Panc1 (cell line): ENCODE measurements around the gene PLEKHG4B. TPM values are rescaled to one million over a fixed set of nuclear protein-coding genes. Genes with fewer than 3 reads are reported as not detected.
"Not testable (repeated sequence)": the region's sequence is repeated elsewhere in the genome, so short reads cannot be mapped to it uniquely, and the experiment has no call there.

ENCODE experiments used
- ATAC-seq: fragments of 200-7000 bp; cut with Tn5 transposase; 2 replicates; pipeline ENCODE4 v1.9.1; 2020; ENCODE audit warnings: mild to moderate bottlenecking, moderate library complexity
- BruUV-seq: library from RNA; stranded (reverse); fragments of 400-500 nt; replicated peaks from 2 replicates; lab custom pipeline; 2021; lab: Mats Ljungman, UMichigan
- CTCF ChIA-PET: fragments of 300-600 bp; sonication (Branson Sonifier 250); formaldehyde crosslinking; loops from one replicate; lab custom pipeline; 2022; ENCODE audit warnings: antibody characterized with exemption; lab: Charles Lee
- POLR2A ChIA-PET: fragments of 300-600 bp; sonication (Branson Sonifier 250); formaldehyde crosslinking; loops from one replicate; lab custom pipeline; 2022; ENCODE audit warnings: antibody characterized with exemption; lab: Charles Lee
- DNase-seq: peaks from one replicate; pipeline ENCODE4 v3.0.0-alpha.2; 2010; ENCODE audit warnings: low read depth, low spot score
- H3K27ac ChIP-seq: 2 replicates; pipeline ENCODE4 v1.5.1; 2011; ENCODE audit warnings: mild to moderate bottlenecking, low read length, inconsistent platforms
- H3K27me3 ChIP-seq: fragments of 200-500 bp; sonication (Bioruptor generic); 2 replicates; pipeline ENCODE4 v1.6.0; 2014; ENCODE audit warnings: low read length, inconsistent platforms; ENCODE audit not compliant: control insufficient read depth, insufficient read depth
- H3K36me3 ChIP-seq: fragments of 200-500 bp; sonication (Bioruptor generic); 2 replicates; pipeline ENCODE4 v1.5.1; 2014; ENCODE audit warnings: inconsistent platforms, mild to moderate bottlenecking, low read length, moderate library complexity; ENCODE audit not compliant: control insufficient read depth, insufficient read depth
- H3K4me1 ChIP-seq: 2 replicates; pipeline ENCODE4 v1.5.1; 2011; ENCODE audit warnings: inconsistent platforms, mild to moderate bottlenecking, low read length, moderate library complexity; ENCODE audit not compliant: control insufficient read depth, insufficient read depth
- H3K4me3 ChIP-seq, 2 experiments: 2 replicates each; pipeline ENCODE4 v1.5.1; 2011 to 2012; ENCODE audit warnings: low read depth in 2 of 2, low read length in 2 of 2, mild to moderate bottlenecking in 2 of 2, inconsistent platforms in 1 of 2, moderate library complexity in 1 of 2
- H3K9me3 ChIP-seq: fragments of 200-500 bp; sonication (Bioruptor generic); 2 replicates; pipeline ENCODE4 v1.5.1; 2014; ENCODE audit warnings: low read depth, mild to moderate bottlenecking, inconsistent platforms, low read length, moderate library complexity; ENCODE audit not compliant: control insufficient read depth, insufficient read depth
- POLR2AphosphoS5 ChIP-seq: IDR thresholded peaks from 2 replicates; pipeline ENCODE4 v1.6.1; 2012; ENCODE audit warnings: mild to moderate bottlenecking, low read depth, low read length, moderate library complexity
- SIN3A ChIP-seq: IDR thresholded peaks from 2 replicates; pipeline ENCODE4 v1.6.1; 2012; ENCODE audit warnings: low read depth, mild to moderate bottlenecking, low read length, moderate library complexity, borderline replicate concordance; ENCODE audit not compliant: insufficient read depth
- TCF7L2 ChIP-seq: IDR thresholded peaks from 2 replicates; pipeline ENCODE4 v1.6.1; 2011; ENCODE audit warnings: mild to moderate bottlenecking, low read depth, low read length, inconsistent platforms
- in situ Hi-C: cut with HindIII; loops from 2 replicates; pipeline ENCODE4 v1.10.0; 2016; ENCODE audit warnings: low sequenced_read_pairs, low pct_unique_long_range_greater_than_20kb
- intact Hi-C: fragments of 100-400 bp; cut with micrococcal nuclease; formaldehyde crosslinking; loops from one replicate; pipeline ENCODE4 v1.10.0; 2022; ENCODE audit not compliant: unreplicated experiment
- total RNA-seq: library from RNA; stranded (reverse); gene quantifications from one replicate; pipeline ENCODE4 v1.2.1, GENCODE V29; 2021; ENCODE audit not compliant: unreplicated experiment
- TF ChIP-seq, protein P1 (sequence below), 2 experiments: IDR thresholded peaks; 2 replicates each; pipeline ENCODE4 v1.6.1; 2011 to 2012; ENCODE audit warnings: low read depth in 2 of 2, control low read depth in 1 of 2, low read length in 1 of 2, mild to moderate bottlenecking in 1 of 2, moderate library complexity in 1 of 2; ENCODE audit not compliant: insufficient read depth in 1 of 2
- TF ChIP-seq, protein P2 (sequence below): fragments of 450-650 bp; IDR thresholded peaks from 2 replicates; pipeline ENCODE4 v1.5.1; 2017; ENCODE audit warnings: mild to moderate bottlenecking

The PLEKHG4B gene
- total RNA-seq, 1 experiment from 2014 or later = 8.9 TPM

DNA sequence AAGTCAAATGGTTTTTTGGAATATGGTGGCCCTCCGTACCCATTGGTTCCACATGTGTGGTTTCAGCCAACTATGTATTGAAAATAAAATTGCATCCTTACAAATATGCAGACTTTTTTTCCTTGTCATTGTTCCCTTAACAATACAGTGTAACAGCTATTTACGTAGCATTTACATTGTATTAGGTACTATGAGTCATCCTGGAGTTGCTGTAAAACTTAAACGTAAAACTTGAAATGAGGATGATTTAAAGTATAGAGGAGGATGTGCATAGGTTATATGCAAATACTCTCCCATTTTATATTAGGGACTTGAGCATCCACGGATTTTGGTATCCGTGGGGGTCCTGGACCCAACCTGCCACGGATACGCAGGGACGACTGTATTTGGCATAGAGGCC is 142.5 kb downstream of the PLEKHG4B start:
- Histone ChIP-seq H3K36me3 (peaks cover 5% of the 10 kb centered on the region), H3K4me3 (no peak overlapping the region), H3K27ac (no peak overlapping the region), H3K4me1 (no peaks in the 10 kb centered on the region), H3K27me3 (no peaks in the 10 kb centered on the region), H3K9me3 (no peaks in the 10 kb centered on the region)
- ATAC-seq (no peak), DNase-seq (no peak)
- POLR2A ChIA-PET = no interaction called here
- in situ Hi-C loops = no loop called here
- TF ChIP-seq, protein P1, sequence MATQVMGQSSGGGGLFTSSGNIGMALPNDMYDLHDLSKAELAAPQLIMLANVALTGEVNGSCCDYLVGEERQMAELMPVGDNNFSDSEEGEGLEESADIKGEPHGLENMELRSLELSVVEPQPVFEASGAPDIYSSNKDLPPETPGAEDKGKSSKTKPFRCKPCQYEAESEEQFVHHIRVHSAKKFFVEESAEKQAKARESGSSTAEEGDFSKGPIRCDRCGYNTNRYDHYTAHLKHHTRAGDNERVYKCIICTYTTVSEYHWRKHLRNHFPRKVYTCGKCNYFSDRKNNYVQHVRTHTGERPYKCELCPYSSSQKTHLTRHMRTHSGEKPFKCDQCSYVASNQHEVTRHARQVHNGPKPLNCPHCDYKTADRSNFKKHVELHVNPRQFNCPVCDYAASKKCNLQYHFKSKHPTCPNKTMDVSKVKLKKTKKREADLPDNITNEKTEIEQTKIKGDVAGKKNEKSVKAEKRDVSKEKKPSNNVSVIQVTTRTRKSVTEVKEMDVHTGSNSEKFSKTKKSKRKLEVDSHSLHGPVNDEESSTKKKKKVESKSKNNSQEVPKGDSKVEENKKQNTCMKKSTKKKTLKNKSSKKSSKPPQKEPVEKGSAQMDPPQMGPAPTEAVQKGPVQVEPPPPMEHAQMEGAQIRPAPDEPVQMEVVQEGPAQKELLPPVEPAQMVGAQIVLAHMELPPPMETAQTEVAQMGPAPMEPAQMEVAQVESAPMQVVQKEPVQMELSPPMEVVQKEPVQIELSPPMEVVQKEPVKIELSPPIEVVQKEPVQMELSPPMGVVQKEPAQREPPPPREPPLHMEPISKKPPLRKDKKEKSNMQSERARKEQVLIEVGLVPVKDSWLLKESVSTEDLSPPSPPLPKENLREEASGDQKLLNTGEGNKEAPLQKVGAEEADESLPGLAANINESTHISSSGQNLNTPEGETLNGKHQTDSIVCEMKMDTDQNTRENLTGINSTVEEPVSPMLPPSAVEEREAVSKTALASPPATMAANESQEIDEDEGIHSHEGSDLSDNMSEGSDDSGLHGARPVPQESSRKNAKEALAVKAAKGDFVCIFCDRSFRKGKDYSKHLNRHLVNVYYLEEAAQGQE (IDR thresholded peaks at IDR 0.05; ENCODE audit: insufficient read depth in 1 of 2, low read depth in 2 of 2, low read length in 1 of 2) = no peak
- TF ChIP-seq TCF7L2 = no peak
- TF ChIP-seq, protein P2, sequence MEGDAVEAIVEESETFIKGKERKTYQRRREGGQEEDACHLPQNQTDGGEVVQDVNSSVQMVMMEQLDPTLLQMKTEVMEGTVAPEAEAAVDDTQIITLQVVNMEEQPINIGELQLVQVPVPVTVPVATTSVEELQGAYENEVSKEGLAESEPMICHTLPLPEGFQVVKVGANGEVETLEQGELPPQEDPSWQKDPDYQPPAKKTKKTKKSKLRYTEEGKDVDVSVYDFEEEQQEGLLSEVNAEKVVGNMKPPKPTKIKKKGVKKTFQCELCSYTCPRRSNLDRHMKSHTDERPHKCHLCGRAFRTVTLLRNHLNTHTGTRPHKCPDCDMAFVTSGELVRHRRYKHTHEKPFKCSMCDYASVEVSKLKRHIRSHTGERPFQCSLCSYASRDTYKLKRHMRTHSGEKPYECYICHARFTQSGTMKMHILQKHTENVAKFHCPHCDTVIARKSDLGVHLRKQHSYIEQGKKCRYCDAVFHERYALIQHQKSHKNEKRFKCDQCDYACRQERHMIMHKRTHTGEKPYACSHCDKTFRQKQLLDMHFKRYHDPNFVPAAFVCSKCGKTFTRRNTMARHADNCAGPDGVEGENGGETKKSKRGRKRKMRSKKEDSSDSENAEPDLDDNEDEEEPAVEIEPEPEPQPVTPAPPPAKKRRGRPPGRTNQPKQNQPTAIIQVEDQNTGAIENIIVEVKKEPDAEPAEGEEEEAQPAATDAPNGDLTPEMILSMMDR = no peak
- TF ChIP-seq SIN3A = no peak
- TF ChIP-seq POLR2AphosphoS5 = no peak
- no TSS peak for BruUV-seq
- intact Hi-C loops = no loop called here
- CTCF ChIA-PET = interaction anchor here (0.7 kb wide), 1 partner anchor 109 kb away, joined by 7 read pairs; no protein-coding TSS in a partner anchor

DNA sequence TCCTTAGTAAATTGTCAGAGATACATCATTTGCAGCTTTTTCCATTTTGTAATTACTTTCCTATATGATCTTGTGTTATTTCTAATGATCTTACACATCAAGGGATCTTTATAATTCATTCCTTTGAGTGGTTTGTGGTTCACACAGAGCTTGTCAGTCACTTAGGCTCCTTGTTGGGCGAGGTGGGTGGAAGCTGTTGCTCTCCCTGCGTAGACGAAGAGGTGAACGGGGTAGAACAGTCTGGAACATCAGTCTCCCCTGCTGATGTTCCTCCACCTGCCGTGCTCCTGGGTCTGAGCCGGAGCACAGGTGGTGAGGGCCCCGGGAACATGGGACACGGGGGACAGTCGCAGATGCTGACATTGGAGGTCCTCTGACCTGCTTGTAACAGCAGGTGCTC is 143.6 kb downstream of the PLEKHG4B start:
- H3K4me3 ChIP-seq, DNase-seq, in situ Hi-C loops, H3K9me3 ChIP-seq, H3K27ac ChIP-seq, H3K4me1 ChIP-seq, POLR2A ChIA-PET, H3K36me3 ChIP-seq, ATAC-seq, intact Hi-C loops, H3K27me3 ChIP-seq: not testable (repeated sequence)
- CTCF ChIA-PET = interaction anchor here (0.6 kb wide), 1 partner anchor 13 kb away, joined by 3 read pairs; no protein-coding TSS in a partner anchor
- BruUV-seq = TSS peak; percentile 29

DNA sequence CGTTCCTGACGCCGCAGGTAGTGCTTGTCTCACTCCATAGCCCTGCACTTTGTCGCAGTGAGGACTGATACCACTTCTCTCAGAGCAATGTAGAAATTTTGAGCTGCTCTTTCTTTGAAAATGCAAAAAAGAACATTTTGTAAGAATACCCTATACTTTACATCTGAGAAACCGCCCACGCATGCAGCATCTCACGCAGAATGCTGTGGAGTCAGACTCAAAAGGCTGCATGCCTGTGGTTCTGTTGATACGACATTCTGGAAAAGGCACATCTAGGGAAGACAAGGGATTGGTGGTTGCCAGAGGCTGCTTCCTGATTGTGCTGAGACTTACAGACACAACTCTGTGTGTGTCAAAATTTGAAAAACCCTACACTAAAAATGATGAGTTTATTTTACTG is 146.0 kb downstream of the PLEKHG4B start:
- ATAC-seq, BruUV-seq, H3K9me3 ChIP-seq, H3K36me3 ChIP-seq, POLR2A ChIA-PET, H3K27ac ChIP-seq, H3K27me3 ChIP-seq, in situ Hi-C loops, CTCF ChIA-PET, H3K4me3 ChIP-seq, intact Hi-C loops, DNase-seq, H3K4me1 ChIP-seq: not testable (repeated sequence)

Other genes starting within 250 kb of the PLEKHG4B start
- gene LRRC14B, start 99.3 kb downstream of the PLEKHG4B start, total RNA-seq = 0.82 TPM
- 8.1 TPM for gene CCDC127, start 126.0 kb downstream of the PLEKHG4B start, total RNA-seq
- 171 TPM for gene SDHA, start 126.2 kb downstream of the PLEKHG4B start, total RNA-seq
- gene PDCD6, start 179.5 kb downstream of the PLEKHG4B start, total RNA-seq = 148 TPM
- gene AHRR, start 229.5 kb downstream of the PLEKHG4B start, total RNA-seq = 23.6 TPM